Stomach smooth muscle (tissue), 2 donors: ENCODE data around the gene KDM3A.

ENCODE experiments used
- H3K27ac ChIP-seq: one replicate; pipeline ENCODE4 v1.7.0; 2013; ENCODE audit warnings: mild to moderate bottlenecking, low read length, inconsistent platforms
- H3K27me3 ChIP-seq, 2 donors: one replicate each; pipeline ENCODE4 v1.7.0; 2013; ENCODE audit warnings: low read length in 2 of 2; ENCODE audit not compliant: insufficient read depth in 2 of 2, control insufficient read depth in 1 of 2
- H3K36me3 ChIP-seq, 2 donors: one replicate each; pipeline ENCODE4 v1.7.0; 2013; ENCODE audit warnings: low read length in 2 of 2; ENCODE audit not compliant: control insufficient read depth in 2 of 2, insufficient read depth in 2 of 2
- H3K4me1 ChIP-seq: one replicate; pipeline ENCODE4 v1.7.0; 2013; ENCODE audit warnings: low read length; ENCODE audit not compliant: control insufficient read depth, insufficient read depth
- H3K4me3 ChIP-seq, 2 donors: one replicate each; pipeline ENCODE4 v1.7.0; 2013; ENCODE audit warnings: low read length in 2 of 2
- H3K9ac ChIP-seq, 2 donors: one replicate each; pipeline ENCODE4 v1.7.0; 2013; ENCODE audit warnings: low read length in 2 of 2, mild to moderate bottlenecking in 1 of 2
- H3K9me3 ChIP-seq, 2 donors: one replicate each; pipeline ENCODE4 v1.7.0; 2013; ENCODE audit warnings: low read length in 2 of 2; ENCODE audit not compliant: control insufficient read depth in 2 of 2
- donor health status: healthy.
- donor health status: Pancreatic carcinoma.

The KDM3A gene

DNA sequence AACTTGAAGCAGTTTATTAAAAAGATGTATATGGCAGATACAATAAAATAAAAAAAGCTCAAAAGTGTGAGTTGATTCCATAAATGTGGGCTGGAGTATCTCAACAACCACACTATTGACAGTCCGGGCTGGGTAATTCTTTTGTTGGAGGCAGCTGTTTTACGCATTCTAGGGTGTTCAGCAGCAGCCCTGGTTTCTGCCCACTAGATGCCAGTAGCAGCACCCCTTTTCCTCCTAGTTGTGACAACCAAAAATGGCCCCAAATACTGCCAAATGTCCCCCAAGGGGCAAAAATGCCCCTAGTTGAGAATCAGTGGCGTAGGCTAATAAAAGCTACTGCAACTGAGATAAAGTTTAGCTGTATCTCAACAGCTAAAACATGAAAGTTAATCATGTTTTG lies 77.3 kb downstream of the KDM3A start:
- Histone ChIP-seq H3K4me3 (no peak overlapping the region), H3K4me1 (no peaks in the 10 kb centered on the region), H3K27me3 (no peaks in the 10 kb centered on the region), H3K36me3 (peaks cover 2% of the 10 kb centered on the region in 2 donors), H3K9me3 (peaks cover 0 to 3% of the 10 kb centered on the region in 2 donors), H3K27ac (no peak overlapping the region), H3K9ac (no peak overlapping the region)

DNA sequence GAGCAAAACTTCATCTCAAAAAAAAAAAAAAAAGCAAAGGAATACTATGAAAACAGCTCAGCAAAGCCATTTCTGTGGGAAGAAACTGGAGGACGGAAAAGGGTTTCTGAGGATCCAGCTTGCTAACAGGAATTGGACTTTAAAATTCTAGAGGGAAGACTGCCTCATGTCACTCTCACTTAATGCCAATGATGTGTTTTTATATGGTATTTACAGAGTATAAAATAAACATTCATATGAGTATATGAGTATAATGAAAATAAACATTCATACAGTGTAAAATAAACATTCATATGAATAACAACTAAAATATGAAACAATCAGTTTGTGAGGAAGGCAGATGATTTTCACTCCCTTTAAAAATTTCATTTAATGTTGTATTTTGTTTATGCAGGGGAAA lies 78.2 kb downstream of the KDM3A start:
- peaks cover 0 to 3% of the 10 kb centered on the region in 2 donors for H3K9me3 ChIP-seq
- H3K27me3 ChIP-seq = no peaks in the 10 kb centered on the region
- H3K9ac ChIP-seq = no peak overlapping the region
- H3K27ac ChIP-seq = no peak overlapping the region
- no peaks in the 10 kb centered on the region for H3K4me1 ChIP-seq
- H3K4me3 ChIP-seq = no peak overlapping the region
- peaks cover 2% of the 10 kb centered on the region in 2 donors for H3K36me3 ChIP-seq

DNA sequence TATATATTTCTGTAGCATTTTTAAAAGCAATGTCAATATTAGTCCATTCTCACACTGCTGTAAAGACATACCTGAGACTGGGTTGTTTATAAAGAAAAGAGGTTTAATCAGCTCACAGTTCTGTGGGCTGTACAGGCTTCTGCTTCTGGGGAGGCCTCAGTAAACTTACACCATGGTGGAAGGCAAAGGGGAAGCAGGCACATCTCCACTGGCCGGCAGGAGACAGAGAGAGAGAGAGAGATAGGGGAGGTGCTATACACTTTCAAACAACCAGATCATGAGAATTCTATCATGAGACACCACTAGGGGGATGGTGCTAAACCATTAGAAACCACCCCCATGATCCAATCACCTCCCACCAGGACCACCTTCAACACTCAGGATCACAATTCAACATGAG lies 79.0 kb downstream of the KDM3A start:
- no peaks in the 10 kb centered on the region for H3K27me3 ChIP-seq
- no peak overlapping the region for H3K27ac ChIP-seq
- no peaks in the 10 kb centered on the region for H3K4me1 ChIP-seq
- peaks cover 2% of the 10 kb centered on the region in 2 donors for H3K36me3 ChIP-seq
- no peak overlapping the region for H3K4me3 ChIP-seq
- H3K9ac ChIP-seq = no peak overlapping the region
- H3K9me3 ChIP-seq = peaks cover 0 to 3% of the 10 kb centered on the region in 2 donors

DNA sequence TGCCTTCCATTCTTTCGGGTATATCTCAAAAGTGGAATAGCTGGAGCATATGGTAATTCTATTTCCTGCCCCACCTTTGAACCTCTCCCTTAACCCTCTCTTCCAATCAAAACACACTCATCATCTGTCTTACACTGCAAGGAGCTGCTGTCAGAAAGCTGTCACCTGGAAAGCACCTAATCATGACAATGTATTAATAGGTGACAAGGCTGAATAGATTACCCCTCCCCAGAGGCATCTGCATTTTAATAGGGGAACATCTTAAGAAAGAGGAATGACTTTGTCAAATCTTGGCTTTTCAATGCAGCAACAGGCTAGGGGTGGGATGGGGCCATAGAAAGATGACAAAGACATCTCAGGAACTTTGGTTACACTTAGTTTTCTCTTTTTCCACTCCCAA lies 80.8 kb downstream of the KDM3A start:
- Histone ChIP-seq H3K4me3 (no peak overlapping the region), H3K9ac (no peak overlapping the region), H3K27me3 (no peaks in the 10 kb centered on the region), H3K27ac (no peak overlapping the region), H3K4me1 (no peaks in the 10 kb centered on the region), H3K9me3 (peaks cover 0 to 3% of the 10 kb centered on the region in 2 donors), H3K36me3 (peaks cover 2% of the 10 kb centered on the region in 2 donors)

DNA sequence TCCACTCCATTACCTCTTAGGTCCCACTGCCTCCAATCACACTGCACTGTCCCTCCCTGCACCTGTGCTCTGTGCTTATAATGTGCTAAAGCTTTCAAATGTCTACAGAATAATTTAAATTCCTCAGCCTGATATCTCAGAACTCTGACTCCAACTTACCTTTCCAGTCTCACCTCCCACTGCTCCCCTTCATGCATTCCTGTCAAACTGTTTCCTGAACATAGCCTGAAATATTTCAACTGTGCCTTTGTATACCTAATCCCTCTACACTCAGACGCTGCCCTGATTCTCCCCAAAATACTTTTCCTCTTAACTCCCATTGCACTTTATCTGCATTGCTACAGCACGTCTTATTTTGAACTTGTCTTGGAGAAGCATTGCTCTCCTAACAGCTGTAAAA lies 81.5 kb downstream of the KDM3A start:
- no peak overlapping the region for H3K4me3 ChIP-seq
- H3K4me1 ChIP-seq = no peaks in the 10 kb centered on the region
- H3K9me3 ChIP-seq = peaks cover 0 to 3% of the 10 kb centered on the region in 2 donors
- no peak overlapping the region for H3K27ac ChIP-seq
- no peak overlapping the region for H3K9ac ChIP-seq
- no peaks in the 10 kb centered on the region for H3K27me3 ChIP-seq
- peaks cover 2% of the 10 kb centered on the region in 2 donors for H3K36me3 ChIP-seq

DNA sequence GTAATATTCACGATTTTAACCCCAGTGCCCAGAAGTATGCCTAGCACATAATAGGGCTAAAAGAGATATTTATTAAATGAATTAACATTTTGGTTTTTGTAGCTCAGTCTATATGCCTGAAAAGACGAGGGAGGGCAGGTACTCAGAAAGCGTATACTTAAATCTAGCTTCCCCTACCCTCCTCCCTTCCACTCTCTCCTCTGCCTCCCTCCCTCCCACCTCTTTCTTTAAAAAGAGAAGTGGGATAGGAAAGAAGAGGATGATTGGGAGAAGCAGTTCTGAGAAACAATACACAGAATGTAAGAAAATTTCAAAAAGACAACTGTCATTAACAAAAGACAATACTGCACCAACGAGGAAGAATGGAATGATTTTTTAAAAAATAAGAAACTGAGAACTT lies 82.3 kb downstream of the KDM3A start:
- Histone ChIP-seq H3K36me3 (peaks cover 2% of the 10 kb centered on the region in 2 donors), H3K27ac (no peak overlapping the region), H3K9ac (no peak overlapping the region), H3K4me3 (no peak overlapping the region), H3K4me1 (no peaks in the 10 kb centered on the region), H3K9me3 (peaks cover 0 to 3% of the 10 kb centered on the region in 2 donors), H3K27me3 (no peaks in the 10 kb centered on the region)

DNA sequence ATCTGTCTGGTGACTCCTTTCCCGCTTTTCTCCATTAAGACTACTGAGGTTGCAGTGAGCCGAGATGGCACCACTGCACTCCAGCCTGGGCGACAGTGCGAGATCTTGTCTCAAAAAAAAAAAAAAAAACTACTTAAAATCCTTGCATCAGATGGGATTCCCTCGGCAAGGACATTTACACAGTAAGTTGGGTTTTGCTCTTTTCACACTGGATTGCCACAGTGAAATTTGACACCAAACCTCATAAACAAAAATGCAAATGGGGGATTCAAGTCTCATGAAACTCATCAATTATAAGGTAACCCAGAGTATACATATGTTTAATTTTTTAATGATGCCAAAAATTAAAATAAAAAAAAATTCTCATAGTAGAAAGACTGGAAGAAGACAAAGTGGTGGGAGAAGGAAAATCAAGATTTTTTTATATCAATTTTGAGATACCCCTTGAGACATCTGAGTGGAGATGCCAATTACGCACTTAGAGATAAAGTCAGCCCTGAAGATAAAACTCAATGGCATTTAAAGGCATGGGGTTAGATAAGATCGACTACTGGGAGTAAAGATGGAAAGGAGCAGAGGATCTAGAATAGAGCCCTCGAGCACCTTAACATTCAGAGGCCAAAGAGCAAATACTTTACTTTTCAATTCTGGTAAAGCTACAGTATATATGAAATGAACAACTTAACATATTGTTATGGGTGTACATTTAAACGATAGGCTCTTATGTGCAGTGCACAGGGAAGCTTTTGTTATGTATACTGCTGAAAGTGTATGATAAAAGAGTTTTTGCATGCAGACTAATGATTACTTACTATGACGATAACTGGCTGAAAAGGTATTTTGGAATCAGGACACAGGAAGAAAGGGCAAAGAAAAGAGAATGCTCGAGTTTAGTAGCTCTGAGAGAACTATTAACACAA lies 84.5 kb downstream of the KDM3A start:
- Histone ChIP-seq H3K9me3 (peaks cover 0 to under 1% of the 10 kb centered on the region in 2 donors), H3K4me3 (no peak overlapping the region), H3K4me1 (no peaks in the 10 kb centered on the region), H3K9ac (no peak overlapping the region), H3K27ac (no peak overlapping the region), H3K27me3 (no peaks in the 10 kb centered on the region), H3K36me3 (peaks cover 2 to 3% of the 10 kb centered on the region in 2 donors)

DNA sequence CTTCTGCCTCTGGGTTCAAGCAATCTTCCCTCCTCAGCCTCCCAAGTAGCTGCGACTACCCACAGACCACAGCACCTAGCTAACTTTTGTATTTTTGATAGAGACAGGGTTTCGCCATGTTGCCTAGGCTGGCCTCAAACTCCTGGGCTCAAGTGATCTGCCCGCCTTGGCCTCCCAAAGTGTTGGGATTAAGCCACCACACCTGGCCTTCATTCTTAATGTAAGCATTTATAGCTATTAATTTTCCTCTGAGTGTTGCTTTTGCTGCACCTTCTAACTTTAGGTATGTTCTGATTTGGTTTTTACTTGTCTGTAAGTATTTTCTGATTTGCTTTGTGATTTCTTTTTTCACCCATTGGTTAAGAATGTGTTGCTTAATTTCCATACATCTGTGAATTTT lies 92.4 kb downstream of the KDM3A start:
- H3K27ac ChIP-seq = no peak overlapping the region
- H3K4me1 ChIP-seq = no peaks in the 10 kb centered on the region
- no peak overlapping the region for H3K4me3 ChIP-seq
- no peak overlapping the region for H3K9ac ChIP-seq
- peaks cover 0 to 3% of the 10 kb centered on the region in 2 donors for H3K36me3 ChIP-seq
- H3K27me3 ChIP-seq = no peaks in the 10 kb centered on the region
- H3K9me3 ChIP-seq = no peaks in the 10 kb centered on the region

DNA sequence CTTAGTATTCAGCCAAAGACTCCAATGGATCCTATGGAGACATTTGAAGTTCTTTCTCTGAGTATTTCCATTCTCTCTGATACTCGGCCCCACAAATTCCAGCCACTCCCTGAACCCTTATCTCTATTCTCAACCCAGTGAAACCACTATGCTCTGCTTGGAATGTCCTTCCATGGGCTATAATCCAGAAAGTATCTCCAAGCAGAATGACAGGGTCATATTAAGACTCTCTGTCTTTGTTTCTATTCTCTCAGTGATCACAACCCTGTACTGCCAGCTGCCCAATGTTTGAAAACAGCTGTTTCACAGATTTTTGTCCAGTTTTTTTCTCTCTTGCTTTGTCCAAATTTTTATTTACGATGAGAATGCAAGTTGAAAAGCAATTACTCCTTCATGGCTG lies 100.2 kb downstream of the KDM3A start:
- Histone ChIP-seq H3K9ac (no peak overlapping the region), H3K27me3 (no peaks in the 10 kb centered on the region), H3K27ac (no peak overlapping the region), H3K4me1 (no peaks in the 10 kb centered on the region), H3K9me3 (no peaks in the 10 kb centered on the region), H3K4me3 (no peak overlapping the region), H3K36me3 (no peaks in the 10 kb centered on the region)
